IPS DF 6.9 (cell line): ENCODE results near the gene EOLA1.
"Not testable (repeated sequence)": the region's sequence is repeated elsewhere in the genome, so short reads cannot be mapped to it uniquely, and the experiment has no call there.

Experiments used
- DNase-seq: peaks from one replicate; pipeline ENCODE4 v3.0.0-alpha.2; 2013; ENCODE audit warnings: low read depth, low spot score
- H3K27ac ChIP-seq: one replicate; pipeline ENCODE4 v1.5.1; 2013; ENCODE audit warnings: low read length, control low read depth
- H3K27me3 ChIP-seq: 2 replicates; pipeline ENCODE4 v1.6.1; 2013; ENCODE audit warnings: mild to moderate bottlenecking, low read length; ENCODE audit not compliant: control insufficient read depth, insufficient read depth
- H3K36me3 ChIP-seq: 2 replicates; pipeline ENCODE4 v1.6.1; 2013; ENCODE audit warnings: low read length; ENCODE audit not compliant: control insufficient read depth, insufficient read depth
- H3K4me1 ChIP-seq: 2 replicates; pipeline ENCODE4 v1.6.1; 2013; ENCODE audit warnings: low read length; ENCODE audit not compliant: control insufficient read depth, insufficient read depth
- H3K4me3 ChIP-seq: 2 replicates; pipeline ENCODE4 v1.5.1; 2013; ENCODE audit warnings: mild to moderate bottlenecking, low read length
- H3K9me3 ChIP-seq: 2 replicates; pipeline ENCODE4 v1.6.1; 2013; ENCODE audit warnings: low read length, inconsistent platforms; ENCODE audit not compliant: control insufficient read depth, insufficient read depth
- WGBS: extraction: QIAGEN DNeasy Blood & Tissue Kit; methylation state at CpG from one replicate; pipeline ENCODE4 v1.1.7; 2013; ENCODE audit warnings: mixed read lengths, missing lambda C conversion rate; ENCODE audit not compliant: insufficient read length, insufficient coverage; 5-methylcytosine and 5-hydroxymethylcytosine counted together

The EOLA1 gene

DNA sequence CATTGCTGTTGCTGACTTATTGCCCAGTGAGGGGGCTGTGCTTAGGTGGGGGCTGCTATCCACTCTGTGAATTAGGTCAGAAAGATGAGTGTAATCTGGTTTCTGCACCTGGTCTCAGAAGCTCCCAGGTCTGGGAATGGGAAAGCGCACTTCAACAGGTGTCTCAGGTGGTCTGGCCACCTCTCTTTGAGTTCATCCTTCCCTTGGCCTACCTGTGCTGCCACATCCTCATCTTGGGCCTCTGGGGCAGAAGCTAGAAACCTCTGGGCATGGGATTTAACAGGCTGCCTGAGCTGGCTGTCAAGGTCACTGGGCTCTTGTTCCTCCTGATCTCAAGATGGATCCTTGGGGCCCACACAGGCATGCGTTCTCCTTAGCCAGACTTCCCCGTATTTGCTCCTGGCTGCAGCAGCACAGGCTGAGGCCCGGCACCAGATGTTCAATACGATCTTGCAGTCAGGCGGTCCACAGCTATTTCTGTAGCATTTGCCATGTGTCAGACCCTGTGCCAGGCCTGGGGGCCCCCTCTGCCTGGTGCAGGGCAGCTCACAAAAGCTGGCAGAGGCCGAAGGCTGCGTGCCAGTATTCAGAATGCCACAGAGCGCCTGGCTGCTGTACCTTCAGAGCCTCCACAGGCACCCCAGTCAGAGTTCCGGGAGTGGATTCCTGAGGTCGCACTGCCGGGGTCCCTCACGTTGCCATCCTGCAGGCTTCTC lies 14.3 kb upstream of the EOLA1 start:
- H3K4me1 ChIP-seq, H3K27ac ChIP-seq, H3K9me3 ChIP-seq, DNase-seq, H3K27me3 ChIP-seq, H3K4me3 ChIP-seq, H3K36me3 ChIP-seq: not testable (repeated sequence)
- WGBS = no CpG with 5 or more reads among the region's 13 CpGs

DNA sequence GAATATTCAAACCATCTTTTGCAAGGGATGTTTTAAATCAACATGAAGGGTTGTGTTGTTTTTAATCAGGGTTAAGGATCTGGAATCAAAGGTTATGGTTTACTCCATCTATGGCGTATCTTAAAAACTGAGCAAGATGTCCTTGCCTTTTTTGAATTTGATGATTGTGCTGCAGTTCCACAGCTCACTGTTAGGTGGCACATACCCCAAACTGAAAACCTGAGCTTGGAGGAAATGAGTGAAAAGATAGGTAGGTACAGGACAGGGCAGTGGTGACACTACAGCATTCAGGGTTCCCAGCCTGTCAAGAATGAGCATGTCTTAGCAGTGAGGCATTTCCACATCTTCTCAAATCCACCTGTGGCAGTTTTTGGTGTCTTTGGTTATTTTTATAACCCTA lies 13.1 kb upstream of the EOLA1 start:
- Histone ChIP-seq H3K9me3 (no peaks in the 10 kb centered on the region), H3K27me3 (no peaks in the 10 kb centered on the region), H3K4me3 (no peak overlapping the region), H3K36me3 (no peaks in the 10 kb centered on the region), H3K4me1 (no peaks in the 10 kb centered on the region), H3K27ac (no peak overlapping the region)
- no peak for DNase-seq
- WGBS = no CpG with 5 or more reads among the region's 1 CpG

DNA sequence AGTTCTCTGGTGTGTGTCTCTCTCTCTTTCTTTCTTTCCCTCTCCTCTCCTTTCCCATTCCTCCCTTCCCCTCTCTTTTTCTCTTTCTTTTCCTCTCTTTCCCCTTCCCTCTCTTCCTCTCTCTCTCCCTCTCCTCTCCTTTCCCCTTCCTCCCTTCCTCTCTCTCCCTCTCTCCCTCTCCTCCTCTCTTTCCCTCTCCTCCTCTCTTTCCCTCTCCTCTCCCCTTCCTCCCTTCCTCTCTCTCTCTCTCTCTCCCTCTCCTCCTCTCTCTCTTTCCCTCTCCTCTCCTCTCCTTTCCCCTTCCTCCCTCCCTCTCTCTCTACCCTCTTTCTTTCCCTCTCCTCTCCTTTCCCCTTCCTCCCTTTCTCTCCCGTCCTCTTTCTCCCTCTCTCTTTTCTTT lies 12.4 kb upstream of the EOLA1 start:
- no peaks in the 10 kb centered on the region for H3K27me3 ChIP-seq
- no peak overlapping the region for H3K4me3 ChIP-seq
- H3K4me1 ChIP-seq = no peaks in the 10 kb centered on the region
- no peaks in the 10 kb centered on the region for H3K9me3 ChIP-seq
- H3K36me3 ChIP-seq = no peaks in the 10 kb centered on the region
- DNase-seq = no peak
- H3K27ac ChIP-seq = no peak overlapping the region
- no CpG with 5 or more reads among the region's 1 CpG for WGBS

DNA sequence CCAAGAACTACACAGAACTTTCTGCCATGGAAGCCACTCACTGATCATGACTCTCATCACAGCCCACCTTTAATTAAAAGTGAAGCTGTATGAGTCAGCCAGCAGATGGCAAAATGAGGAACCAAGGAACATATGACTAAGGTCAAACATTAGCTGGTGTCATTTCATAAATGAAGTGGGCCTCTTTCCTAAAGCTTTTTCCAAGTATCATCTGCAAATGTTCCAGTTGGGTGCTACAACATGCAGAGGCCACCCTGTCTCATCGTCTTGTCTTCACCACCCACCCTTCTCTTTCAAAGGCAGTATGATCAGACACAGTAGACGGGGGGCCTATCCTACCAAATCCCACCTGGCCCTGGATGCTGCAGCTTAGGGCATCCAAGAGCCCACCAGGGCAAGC lies 9.2 kb upstream of the EOLA1 start:
- DNase-seq = no peak
- Histone ChIP-seq H3K36me3 (no peaks in the 10 kb centered on the region), H3K4me1 (no peaks in the 10 kb centered on the region), H3K4me3 (no peak overlapping the region), H3K27me3 (no peaks in the 10 kb centered on the region), H3K27ac (no peak overlapping the region), H3K9me3 (no peaks in the 10 kb centered on the region)
- WGBS = no CpG with 5 or more reads among the region's 2 CpGs

DNA sequence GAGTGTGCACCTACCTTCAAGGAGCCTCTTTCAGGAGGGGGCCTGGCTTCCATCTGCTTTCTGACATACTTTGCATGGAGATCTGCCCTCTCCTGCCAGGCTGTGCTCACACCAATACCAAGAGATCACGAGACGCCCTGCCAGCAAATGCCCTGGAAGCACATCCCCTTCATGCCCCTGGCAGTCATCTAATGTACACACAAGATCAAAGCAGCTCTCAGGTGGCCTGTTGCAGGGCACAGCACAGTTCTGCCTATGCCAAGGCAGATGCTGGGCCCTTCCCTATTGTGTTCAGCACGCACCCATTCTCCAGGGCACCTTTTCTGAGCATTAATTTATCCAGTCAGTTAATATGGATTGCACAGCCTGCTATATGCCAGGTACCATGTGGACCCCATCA lies 7.9 kb upstream of the EOLA1 start:
- not testable (repeated sequence) for H3K4me1 ChIP-seq, DNase-seq

DNA sequence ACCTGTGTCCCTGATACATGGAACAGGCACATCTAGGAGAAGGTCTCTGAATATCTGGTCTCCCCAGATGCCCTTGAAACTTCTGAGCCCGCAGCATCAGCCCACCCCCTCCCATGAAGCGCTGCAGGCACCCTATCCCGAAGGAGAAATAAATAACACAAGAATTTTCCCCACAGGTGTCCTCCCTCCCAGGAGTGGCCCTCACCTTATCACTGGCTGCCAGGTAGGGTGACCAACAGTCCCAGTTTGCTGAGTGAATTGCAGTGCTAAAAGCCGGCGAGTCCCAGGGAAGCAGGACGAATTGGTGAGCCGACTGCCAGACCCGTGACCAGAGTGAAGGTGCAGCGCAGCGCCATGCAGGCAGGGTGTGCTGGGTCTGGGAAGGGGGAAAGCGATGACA lies 6.8 kb upstream of the EOLA1 start:
- H3K9me3 ChIP-seq, H3K4me1 ChIP-seq: not testable (repeated sequence)
- WGBS = no CpG with 5 or more reads among the region's 11 CpGs

More for the DNA sequence above, 7.9 kb upstream of the EOLA1 start:
- not testable (repeated sequence) for H3K27ac ChIP-seq, H3K36me3 ChIP-seq, H3K27me3 ChIP-seq, H3K4me3 ChIP-seq, H3K9me3 ChIP-seq
- no CpG with 5 or more reads among the region's 3 CpGs for WGBS

DNA sequence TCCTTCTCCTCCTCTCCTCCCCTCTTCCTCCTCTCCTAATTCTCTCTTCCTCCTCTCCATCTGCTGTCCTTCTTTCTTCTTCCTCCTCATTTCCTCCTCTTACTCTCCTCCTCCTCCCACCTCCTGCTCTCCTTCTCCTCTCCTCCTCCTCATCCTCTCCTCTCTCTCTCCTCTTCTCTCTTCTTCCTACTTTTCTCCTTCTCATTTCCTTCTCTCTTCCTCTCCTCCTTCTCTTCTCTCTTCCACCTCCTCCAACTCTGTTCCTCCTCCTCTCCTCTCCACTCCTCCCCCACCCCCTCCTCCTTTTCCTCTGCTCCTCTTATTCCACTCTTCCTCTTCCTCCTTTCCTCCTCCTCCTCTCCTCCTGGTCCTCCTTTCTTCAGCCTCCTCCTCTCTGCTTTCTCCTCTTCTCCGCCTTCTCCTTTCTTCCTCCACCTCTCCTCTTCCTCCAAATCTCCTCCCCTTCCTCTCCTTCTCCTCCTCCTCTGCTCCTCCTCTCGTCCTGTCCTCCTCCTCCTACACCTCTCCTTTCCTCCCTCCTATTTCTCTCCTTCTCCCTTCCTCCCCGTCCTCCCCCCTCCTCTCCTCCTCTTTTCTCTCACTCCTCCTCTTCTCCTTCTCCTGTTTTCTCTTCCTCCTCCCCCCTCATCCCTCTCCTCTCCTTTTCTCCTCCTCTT lies 5.7 kb upstream of the EOLA1 start:
- not testable (repeated sequence) for DNase-seq, H3K36me3 ChIP-seq, H3K4me3 ChIP-seq, H3K4me1 ChIP-seq, H3K27me3 ChIP-seq, H3K27ac ChIP-seq, H3K9me3 ChIP-seq
- 93% methylated on average over 2 of the region's 3 CpGs for WGBS

More for the DNA sequence above, 6.8 kb upstream of the EOLA1 start:
- H3K27me3 ChIP-seq, H3K36me3 ChIP-seq, H3K4me3 ChIP-seq, H3K27ac ChIP-seq, DNase-seq: not testable (repeated sequence)

DNA sequence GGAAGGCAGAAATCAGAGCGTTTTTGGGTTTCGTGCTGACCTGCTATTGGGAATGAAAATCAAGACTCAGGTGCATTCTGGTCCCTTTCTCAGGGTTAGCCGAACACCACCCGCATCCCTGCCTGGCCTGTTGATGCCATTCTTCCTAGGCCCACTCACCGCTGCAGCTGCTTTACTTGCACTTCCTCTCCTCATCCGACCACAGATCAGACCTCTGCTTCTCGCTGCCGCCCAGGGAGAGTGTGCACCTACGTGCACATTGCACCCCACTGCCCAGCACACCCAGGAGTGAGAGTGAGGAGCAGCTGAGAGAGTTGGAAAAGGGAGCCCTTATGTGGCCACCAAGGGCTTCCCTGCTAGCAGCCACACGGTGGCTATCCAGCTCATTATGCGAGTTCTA lies 3.3 kb upstream of the EOLA1 start:
- not testable (repeated sequence) for H3K27ac ChIP-seq, H3K4me1 ChIP-seq, H3K27me3 ChIP-seq, DNase-seq, H3K4me3 ChIP-seq, H3K9me3 ChIP-seq, H3K36me3 ChIP-seq
- WGBS = no CpG with 5 or more reads among the region's 11 CpGs

DNA sequence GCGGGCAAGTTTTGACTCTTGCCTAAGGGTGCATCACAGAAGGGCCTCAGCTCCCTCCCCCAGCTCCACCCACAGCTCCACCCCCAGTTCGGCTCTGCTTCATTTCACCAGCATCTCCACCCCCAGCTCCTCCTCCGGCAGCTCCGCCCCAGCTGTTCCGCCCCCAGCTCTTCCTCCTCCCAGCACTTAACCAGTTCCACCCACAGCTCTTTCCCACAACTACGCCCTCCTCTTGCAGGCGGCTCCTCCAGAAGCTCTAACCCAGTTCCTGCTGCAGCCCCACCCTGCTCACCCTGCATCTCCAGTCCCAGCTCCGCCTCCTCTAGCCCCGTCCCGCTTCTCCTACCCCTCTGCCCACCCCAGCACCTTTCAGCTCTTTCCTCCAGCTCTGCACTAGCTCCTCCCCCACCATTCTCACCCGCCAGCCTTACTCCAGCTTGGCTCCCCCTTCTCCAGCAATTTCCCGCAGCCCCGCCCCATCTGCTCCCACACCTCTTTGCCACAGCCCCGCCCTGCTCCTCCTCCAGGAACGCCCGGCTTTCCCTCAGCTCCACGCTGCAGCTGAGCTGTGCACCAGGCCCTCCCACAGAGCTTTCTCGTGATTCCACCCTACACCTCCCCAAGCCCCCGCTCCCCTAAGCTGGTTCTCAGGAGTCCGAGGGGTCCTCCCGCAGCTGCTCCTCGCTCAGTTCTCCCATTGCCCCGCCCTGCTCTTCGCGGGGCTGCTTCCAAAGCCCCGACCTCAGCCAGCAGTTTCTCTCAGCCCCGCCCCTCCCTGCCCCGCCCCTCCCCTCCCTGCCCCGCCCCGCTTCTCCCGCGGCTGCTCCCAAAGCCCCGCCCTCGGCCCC lies 1.3 kb upstream of the EOLA1 start:
- WGBS = no CpG with 5 or more reads among the region's 34 CpGs
- peak overlapping the region; percentile 77; the same call in 1 of the 2 replicates for H3K4me3 ChIP-seq
- no peaks in the 10 kb centered on the region for H3K27me3 ChIP-seq
- no peak overlapping the region for H3K27ac ChIP-seq
- no peaks in the 10 kb centered on the region for H3K9me3 ChIP-seq
- DNase-seq = no peak
- no peaks in the 10 kb centered on the region for H3K36me3 ChIP-seq
- H3K4me1 ChIP-seq = peaks cover 2% of the 10 kb centered on the region; the same call in 1 of the 2 replicates

DNA sequence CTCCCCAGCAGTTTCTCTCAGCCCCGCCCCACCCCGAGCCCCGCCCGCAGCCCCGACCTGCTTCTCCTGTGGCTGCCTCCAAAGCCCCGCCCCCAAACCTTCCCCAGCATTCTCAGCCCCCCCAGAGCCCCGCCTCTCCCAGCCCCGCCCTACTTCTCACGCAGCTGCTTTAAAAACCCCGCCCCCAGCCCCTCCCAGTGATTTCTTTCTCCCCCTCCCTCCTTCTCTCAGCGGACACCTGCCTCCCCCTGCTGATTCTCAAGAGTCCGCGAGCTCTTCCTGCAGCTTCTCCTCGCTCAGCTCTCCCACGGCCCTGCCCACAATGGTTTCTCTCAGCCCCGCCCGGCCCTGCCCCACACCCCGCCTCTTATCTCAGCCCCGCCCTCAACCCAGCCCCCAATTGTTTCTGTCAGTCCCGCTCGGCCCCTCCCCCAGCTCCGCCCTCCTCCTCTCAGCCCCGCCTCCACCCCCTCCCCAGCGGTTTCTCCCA lies 636 bp upstream of the EOLA1 start:
- no CpG with 5 or more reads among the region's 24 CpGs for WGBS
- no peak overlapping the region for H3K27ac ChIP-seq

More for the DNA sequence above, 636 bp upstream of the EOLA1 start:
- no peaks in the 10 kb centered on the region for H3K9me3 ChIP-seq
- H3K27me3 ChIP-seq = no peaks in the 10 kb centered on the region
- no peaks in the 10 kb centered on the region for H3K36me3 ChIP-seq
- H3K4me1 ChIP-seq = peaks cover 2% of the 10 kb centered on the region; the same call in 1 of the 2 replicates
- DNase-seq = no peak
- H3K4me3 ChIP-seq = peak overlapping the region; percentile 41; the same call in 1 of the 2 replicates
